OCI-LY1 (cell line): ENCODE results near the gene CPNE5.

Source experiments
- H2AFZ ChIP-seq: fragments of 200-600 bp; sonication (generic), shearing (Covaris generic); 2 replicates; pipeline ENCODE4 v1.6.0; 2014; ENCODE audit warnings: antibody characterized with exemption, mild to moderate bottlenecking, low read length
- H3F3A ChIP-seq: fragments of 200-600 bp; sonication (generic), shearing (Covaris generic); 2 replicates; pipeline ENCODE4 v1.6.0; 2014; ENCODE audit warnings: mild to moderate bottlenecking, antibody characterized with exemption, low read length, moderate library complexity; ENCODE audit not compliant: insufficient read depth
- H3K27ac ChIP-seq: fragments of 200-600 bp; sonication (generic); 2 replicates; pipeline ENCODE4 v1.5.1; 2014; ENCODE audit warnings: low read length, mixed run types, mild to moderate bottlenecking, low read depth; ENCODE audit not compliant: poor library complexity, severe bottlenecking
- H3K27me3 ChIP-seq: fragments of 200-600 bp; sonication (generic); 2 replicates; pipeline ENCODE4 v1.6.0; 2014; ENCODE audit warnings: antibody characterized with exemption, mild to moderate bottlenecking, low read length, moderate library complexity; ENCODE audit not compliant: insufficient read depth
- H3K36me3 ChIP-seq: fragments of 200-600 bp; sonication (generic); 2 replicates; pipeline ENCODE4 v1.6.1; 2014; ENCODE audit warnings: mild to moderate bottlenecking, antibody characterized with exemption, low read length, moderate library complexity, mixed read lengths; ENCODE audit not compliant: insufficient read depth
- H3K4me1 ChIP-seq: fragments of 200-600 bp; sonication (generic); 2 replicates; pipeline ENCODE4 v1.5.1; 2014; ENCODE audit warnings: mild to moderate bottlenecking, low read length, moderate library complexity; ENCODE audit not compliant: insufficient read depth, severe bottlenecking
- H3K4me2 ChIP-seq: fragments of 200-600 bp; sonication (generic), shearing (Covaris generic); 2 replicates; pipeline ENCODE4 v1.6.1; 2014; ENCODE audit warnings: low read length
- H3K4me3 ChIP-seq: fragments of 200-600 bp; sonication (generic); 2 replicates; pipeline ENCODE4 v1.5.1; 2014; ENCODE audit warnings: low read length, low read depth, mild to moderate bottlenecking, mixed read lengths; ENCODE audit not compliant: poor library complexity, severe bottlenecking
- H3K79me2 ChIP-seq: fragments of 200-600 bp; shearing (Covaris generic); 2 replicates; pipeline ENCODE4 v1.6.1; 2016; ENCODE audit warnings: mixed run types, low read length, mixed read lengths; ENCODE audit not compliant: insufficient read depth
- H3K9ac ChIP-seq: fragments of 200-600 bp; sonication (generic), shearing (Covaris generic); 2 replicates; pipeline ENCODE4 v1.6.1; 2014; ENCODE audit warnings: mild to moderate bottlenecking, low read length, mixed read lengths
- H3K9me2 ChIP-seq: fragments of 200-600 bp; sonication (generic), shearing (Covaris generic); 2 replicates; pipeline ENCODE4 v1.6.1; 2014; ENCODE audit warnings: low read depth, mild to moderate bottlenecking, low read length, mixed read lengths
- H3K9me3 ChIP-seq: fragments of 200-600 bp; shearing (Covaris generic); 2 replicates; pipeline ENCODE4 v1.6.1; 2014; ENCODE audit warnings: low read length, mixed read lengths
- H4K20me1 ChIP-seq: fragments of 200-600 bp; sonication (generic), shearing (Covaris generic); 2 replicates; pipeline ENCODE4 v1.6.0; 2016; ENCODE audit warnings: mild to moderate bottlenecking, low read length; ENCODE audit not compliant: insufficient read depth
- EZH2 ChIP-seq: fragments of 200-600 bp; sonication (generic), shearing (Covaris generic); IDR thresholded peaks from 2 replicates; pipeline ENCODE4 v1.8.0; 2017; ENCODE audit warnings: borderline replicate concordance, mixed run types, mild to moderate bottlenecking, antibody characterized with exemption, low read length, moderate library complexity, mixed read lengths
- TF ChIP-seq, protein P1 (sequence below): fragments of 200-600 bp; sonication (generic), shearing (Covaris generic); IDR thresholded peaks from 2 replicates; pipeline ENCODE4 v1.5.1; 2017; ENCODE audit warnings: mild to moderate bottlenecking, antibody characterized with exemption, low read length, moderate library complexity, mixed read lengths

Gene CPNE5

DNA sequence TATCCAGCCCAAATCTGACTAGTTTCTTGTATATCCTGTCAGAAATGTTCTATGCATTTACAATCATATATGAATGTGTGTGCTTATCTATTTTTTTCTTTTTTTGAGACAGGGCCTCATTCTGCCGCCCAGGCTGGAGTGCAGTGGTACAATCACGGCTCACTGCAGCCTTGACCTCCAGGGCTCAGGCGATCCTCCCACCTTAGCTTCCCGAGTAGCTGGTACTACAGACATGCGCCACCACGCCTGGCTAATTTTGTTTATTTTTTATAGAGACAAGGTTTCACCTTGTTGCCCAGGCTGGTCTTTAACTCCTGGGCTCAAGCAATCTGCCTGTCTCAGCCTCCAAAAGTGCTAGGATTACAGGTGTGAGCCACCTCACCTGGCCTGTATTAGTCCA is 144.6 kb downstream of the CPNE5 start:
- peaks cover 16% of the 10 kb centered on the region for H3K4me1 ChIP-seq
- H3K9ac ChIP-seq = no peak overlapping the region
- H3K9me3 ChIP-seq = 0 out of 2 replicates have a peak, but pooled peaks cover 6% of the 10 kb centered on the region
- no peaks in the 10 kb centered on the region for H3K9me2 ChIP-seq
- no peak overlapping the region for H2AFZ ChIP-seq
- TF ChIP-seq EZH2 = no peak
- TF ChIP-seq, protein P1, sequence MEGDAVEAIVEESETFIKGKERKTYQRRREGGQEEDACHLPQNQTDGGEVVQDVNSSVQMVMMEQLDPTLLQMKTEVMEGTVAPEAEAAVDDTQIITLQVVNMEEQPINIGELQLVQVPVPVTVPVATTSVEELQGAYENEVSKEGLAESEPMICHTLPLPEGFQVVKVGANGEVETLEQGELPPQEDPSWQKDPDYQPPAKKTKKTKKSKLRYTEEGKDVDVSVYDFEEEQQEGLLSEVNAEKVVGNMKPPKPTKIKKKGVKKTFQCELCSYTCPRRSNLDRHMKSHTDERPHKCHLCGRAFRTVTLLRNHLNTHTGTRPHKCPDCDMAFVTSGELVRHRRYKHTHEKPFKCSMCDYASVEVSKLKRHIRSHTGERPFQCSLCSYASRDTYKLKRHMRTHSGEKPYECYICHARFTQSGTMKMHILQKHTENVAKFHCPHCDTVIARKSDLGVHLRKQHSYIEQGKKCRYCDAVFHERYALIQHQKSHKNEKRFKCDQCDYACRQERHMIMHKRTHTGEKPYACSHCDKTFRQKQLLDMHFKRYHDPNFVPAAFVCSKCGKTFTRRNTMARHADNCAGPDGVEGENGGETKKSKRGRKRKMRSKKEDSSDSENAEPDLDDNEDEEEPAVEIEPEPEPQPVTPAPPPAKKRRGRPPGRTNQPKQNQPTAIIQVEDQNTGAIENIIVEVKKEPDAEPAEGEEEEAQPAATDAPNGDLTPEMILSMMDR = no peak
- H3K27ac ChIP-seq = no peak overlapping the region
- H3K36me3 ChIP-seq = no peaks in the 10 kb centered on the region; the same call in 1 of the 2 replicates
- H3K4me2 ChIP-seq = no peak overlapping the region
- H3K4me3 ChIP-seq = no peak overlapping the region
- peaks cover 7% of the 10 kb centered on the region; the same call in 1 of the 2 replicates for H3K27me3 ChIP-seq
- no peaks in the 10 kb centered on the region for H3F3A ChIP-seq
- no peaks in the 10 kb centered on the region for H4K20me1 ChIP-seq
- H3K79me2 ChIP-seq = no peaks in the 10 kb centered on the region

DNA sequence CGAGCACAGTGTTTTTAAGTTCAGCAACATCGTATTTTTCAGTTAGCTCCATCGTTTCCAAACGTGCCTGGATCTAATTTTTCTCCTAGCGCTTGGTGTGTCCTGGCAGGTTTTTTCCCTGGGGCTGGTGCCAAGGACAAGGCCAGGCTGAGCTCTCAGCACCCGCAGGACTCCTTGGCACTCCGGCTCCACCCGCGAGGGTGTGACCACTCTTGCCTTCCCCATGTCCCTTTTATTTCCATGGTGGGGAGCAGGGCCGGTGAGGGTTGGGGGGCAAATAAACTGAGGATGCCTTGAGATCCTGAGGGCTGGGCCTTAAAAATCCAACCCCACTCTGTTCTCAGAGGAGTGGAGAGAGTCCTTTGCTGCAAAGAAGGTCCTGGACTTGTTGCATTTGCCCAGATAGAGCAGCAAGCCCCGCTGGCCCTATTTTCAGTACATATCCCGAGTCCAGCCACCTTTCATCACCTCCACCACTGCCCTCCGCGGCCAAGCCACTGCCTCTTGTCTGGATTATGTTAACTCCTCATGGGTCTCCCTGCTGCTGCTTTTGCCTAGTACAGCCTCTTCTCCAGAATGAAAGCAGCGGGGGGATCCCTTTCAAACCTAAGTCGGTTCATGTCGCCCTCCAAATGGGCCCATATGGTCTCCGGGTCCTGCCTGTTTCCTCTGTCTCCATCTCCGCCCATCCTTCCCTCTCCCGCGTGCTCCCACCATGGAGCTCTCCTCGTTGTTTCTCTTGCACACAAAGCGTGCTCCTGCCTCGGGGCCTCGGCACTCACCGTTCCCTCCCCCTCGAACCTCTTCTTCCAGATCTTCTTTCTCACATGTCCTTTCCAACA is 146.2 kb downstream of the CPNE5 start:
- Histone ChIP-seq H3K4me2 (no peak overlapping the region), H3K79me2 (no peaks in the 10 kb centered on the region), H3K4me3 (no peak overlapping the region), H3K27me3 (peaks cover 7% of the 10 kb centered on the region; the same call in 1 of the 2 replicates), H4K20me1 (no peaks in the 10 kb centered on the region), H3K4me1 (peaks cover 16% of the 10 kb centered on the region), H3F3A (no peaks in the 10 kb centered on the region), H2AFZ (no peak overlapping the region), H3K27ac (no peak overlapping the region), H3K9me3 (0 out of 2 replicates have a peak, but pooled peaks cover 6% of the 10 kb centered on the region), H3K36me3 (no peaks in the 10 kb centered on the region; the same call in 1 of the 2 replicates), H3K9ac (no peak overlapping the region), H3K9me2 (no peaks in the 10 kb centered on the region)
- TF ChIP-seq, protein P1 = no peak
- TF ChIP-seq EZH2 = no peak

DNA sequence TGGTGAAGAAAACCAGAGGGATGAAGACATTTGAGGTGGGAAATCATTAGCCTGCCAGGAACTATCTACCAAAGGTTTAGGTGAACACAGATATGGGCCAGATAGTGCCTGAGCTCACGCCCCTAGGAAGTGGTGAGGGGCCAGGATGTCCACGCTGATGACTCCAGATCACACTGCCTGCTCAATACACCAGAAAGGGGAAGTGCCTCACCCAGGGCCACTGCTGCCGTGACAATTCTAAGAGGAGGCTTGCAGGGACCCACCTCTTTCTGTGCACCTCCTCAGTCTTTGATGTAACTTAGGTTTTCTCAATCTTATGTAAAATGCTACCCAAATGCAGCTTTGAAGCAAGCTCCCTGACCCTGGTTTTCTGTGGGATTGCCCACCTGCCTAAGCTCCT is 147.0 kb downstream of the CPNE5 start:
- H3K9me2 ChIP-seq = no peaks in the 10 kb centered on the region
- no peak overlapping the region for H2AFZ ChIP-seq
- peaks cover 16% of the 10 kb centered on the region for H3K4me1 ChIP-seq
- TF ChIP-seq, protein P1 = no peak
- TF ChIP-seq EZH2 = no peak
- no peaks in the 10 kb centered on the region for H3F3A ChIP-seq
- H3K27ac ChIP-seq = no peak overlapping the region
- H3K9me3 ChIP-seq = 0 out of 2 replicates have a peak, but pooled peaks cover 3% of the 10 kb centered on the region
- no peaks in the 10 kb centered on the region for H3K79me2 ChIP-seq
- no peaks in the 10 kb centered on the region for H4K20me1 ChIP-seq
- H3K9ac ChIP-seq = no peak overlapping the region
- H3K27me3 ChIP-seq = peaks cover 2% of the 10 kb centered on the region; the same call in 1 of the 2 replicates
- H3K36me3 ChIP-seq = no peaks in the 10 kb centered on the region; the same call in 1 of the 2 replicates
- no peak overlapping the region for H3K4me3 ChIP-seq
- no peak overlapping the region for H3K4me2 ChIP-seq
